ENCODE measurements around the gene PDIA5.
"Not testable (repeated sequence)": the region's sequence is repeated elsewhere in the genome, so short reads cannot be mapped to it uniquely, and the experiment has no call there.

PDIA5 gene

DNA sequence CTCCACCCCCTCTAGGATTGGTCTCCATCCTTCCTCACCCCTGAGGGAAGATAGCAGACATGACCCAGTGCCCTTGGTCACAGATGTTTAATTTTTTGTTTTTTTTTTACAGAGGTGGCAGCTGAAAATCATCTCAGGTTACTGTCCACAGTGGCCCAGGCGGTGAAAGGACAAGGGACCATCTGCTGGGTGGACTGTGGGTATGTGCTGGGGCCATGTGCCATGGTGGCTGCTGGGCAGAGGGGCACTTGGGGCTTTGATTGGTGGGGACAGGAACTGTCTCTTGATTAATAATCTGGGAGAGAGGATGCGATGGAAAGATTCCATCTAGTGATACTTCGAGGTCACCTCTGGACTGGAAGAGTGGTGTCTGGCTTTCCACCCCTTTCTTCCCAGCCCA lies 25.4 kb downstream of the PDIA5 start:
- DNase-seq (ENCODE audit: low read depth in 2 of 2), result no peak

DNA sequence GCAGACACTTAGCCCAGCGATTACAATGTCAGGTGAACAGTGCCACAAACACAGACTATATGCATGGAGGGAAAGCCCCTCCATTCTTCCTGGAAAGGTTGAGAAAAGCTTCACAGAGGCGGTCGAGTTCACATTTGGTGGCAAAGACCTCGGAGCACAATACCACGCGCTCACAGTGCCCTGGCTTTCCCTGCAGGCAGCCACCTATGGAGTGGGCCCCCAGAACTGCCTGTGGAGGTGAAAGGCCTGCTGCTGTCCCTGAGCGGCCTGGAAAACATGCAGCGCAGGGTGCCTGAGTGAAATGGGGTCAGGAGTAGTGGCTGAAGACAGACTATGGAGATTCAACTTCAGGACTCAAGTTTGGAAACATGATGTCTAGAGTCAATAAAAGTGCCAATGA lies 26.9 kb downstream of the PDIA5 start:
- DNase-seq (ENCODE audit: low read depth in 2 of 2), result no peak

DNA sequence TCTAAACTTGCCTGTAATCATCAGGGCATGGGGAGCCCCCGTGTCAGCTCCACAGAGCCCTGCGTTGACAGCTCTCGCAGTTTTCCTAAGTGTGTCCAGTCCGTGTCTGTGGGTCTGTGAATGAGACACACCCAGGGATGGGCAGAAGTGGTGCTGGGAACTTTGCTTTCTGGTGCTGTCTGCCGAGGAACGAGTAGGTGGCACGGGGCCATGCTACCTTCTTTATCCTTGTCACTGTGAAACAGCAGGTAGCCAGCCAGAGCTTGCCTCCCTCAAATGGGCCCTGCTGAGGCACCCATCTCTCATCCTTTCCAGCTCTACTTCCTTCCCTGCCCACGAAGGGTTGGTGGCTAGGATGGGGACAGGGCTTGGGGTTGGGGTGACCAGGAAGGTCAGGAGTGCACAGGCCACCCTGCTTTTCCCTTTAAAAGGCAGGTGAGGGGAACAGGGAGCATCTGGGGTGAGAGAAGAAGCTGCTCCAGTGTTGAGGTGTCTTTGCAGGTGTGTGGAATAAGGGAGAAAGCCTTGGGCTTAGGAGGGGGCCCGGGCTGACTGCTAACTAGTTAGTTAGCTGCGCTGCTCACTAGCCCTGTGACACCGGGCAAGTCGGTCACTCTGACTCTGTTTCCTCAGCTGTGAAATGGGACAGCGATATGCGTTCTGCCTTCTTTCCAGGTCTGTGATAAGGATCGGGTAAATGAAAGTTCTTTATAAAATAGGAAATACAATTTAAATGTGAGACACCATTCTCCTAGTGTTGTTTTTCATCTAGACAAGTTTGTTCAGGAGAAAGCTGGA lies 27.9 kb downstream of the PDIA5 start:
- DNase-seq (ENCODE audit: low read depth in 2 of 2), result no peak

DNA sequence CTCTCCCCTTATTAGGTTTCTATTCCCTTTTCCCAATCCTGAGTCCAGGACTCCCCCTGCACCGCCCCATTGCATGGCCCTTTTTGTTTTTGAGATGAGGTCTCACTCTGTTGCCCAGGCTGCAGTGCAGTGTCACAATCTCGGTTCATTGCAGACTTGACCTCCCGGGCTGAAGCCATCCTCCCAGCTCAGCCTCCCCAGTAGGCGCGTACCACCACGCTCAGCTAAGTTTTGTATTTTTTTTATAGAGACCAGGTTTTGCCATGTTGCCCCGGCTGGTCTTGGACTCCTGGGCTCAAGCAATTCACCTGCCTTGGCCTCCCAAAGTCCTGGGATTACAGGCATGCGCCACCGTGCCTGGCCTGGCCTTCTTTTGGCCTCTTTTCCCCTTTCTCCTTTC lies 29.3 kb downstream of the PDIA5 start:
- no peak for DNase-seq (ENCODE audit: low read depth in 2 of 2)

DNA sequence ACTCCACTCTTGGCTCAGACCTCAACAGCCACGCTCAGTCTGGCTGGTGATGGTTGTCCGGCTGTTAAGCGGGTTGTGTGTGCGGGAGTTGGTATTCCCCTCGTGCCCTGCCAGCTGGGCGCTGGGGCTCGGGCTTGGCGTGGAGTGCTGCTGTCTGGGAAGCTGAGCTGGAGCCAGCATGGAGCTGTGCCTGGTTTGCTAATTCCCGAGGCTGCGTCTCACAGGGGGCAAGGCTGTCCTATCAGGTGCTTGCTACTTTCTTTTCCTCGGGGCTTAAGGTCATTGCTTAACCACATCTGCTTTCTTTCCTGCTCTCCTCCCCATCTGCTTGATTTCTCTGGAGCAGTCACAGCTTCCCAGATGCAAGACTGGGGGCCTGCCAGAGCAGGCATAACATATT lies 29.9 kb downstream of the PDIA5 start:
- DNase-seq (ENCODE audit: low read depth in 2 of 2), result no peak

DNA sequence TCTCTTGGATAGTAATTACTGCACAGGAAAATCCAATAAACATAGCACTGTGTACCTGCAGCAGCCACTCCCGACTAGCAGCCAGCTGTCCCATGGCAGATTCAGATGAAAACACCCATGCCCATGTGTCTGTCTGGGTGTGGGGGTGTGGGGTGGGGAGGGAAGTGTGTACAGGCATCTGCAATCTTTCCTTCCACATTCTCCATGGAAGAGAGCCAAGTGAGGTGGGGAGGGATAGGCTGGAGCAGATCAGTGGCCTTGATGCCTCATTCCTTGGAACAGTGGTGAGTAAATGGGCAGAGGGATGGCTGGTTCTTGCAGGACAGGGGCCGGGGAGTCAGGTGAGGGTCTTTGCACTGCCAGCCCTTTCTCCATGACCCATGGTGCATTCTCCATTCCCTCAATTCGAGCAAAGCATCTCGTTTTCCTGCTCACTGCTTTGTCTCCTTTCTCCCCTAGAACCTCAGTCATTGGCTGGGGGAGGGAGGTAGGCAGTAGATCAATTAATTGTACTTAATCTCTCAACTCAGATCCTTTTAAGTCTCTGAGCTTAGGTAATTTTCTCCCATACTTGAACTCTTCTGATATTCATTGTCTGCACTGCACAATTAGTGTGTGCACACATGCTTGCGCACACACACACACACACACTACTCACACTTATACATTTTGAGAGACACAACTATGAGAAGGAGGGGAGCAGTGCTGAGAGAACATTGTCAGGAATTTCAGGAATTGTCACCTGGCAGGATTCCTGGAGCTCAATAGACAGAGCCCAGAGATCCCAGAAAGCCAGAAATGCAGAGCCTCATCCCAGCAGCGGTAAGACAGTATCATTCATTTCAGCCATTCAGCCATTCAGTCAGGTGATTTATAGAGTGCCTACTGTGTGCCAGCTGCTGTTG lies 31.9 kb downstream of the PDIA5 start:
- no peak for DNase-seq (ENCODE audit: low read depth in 2 of 2)

DNA sequence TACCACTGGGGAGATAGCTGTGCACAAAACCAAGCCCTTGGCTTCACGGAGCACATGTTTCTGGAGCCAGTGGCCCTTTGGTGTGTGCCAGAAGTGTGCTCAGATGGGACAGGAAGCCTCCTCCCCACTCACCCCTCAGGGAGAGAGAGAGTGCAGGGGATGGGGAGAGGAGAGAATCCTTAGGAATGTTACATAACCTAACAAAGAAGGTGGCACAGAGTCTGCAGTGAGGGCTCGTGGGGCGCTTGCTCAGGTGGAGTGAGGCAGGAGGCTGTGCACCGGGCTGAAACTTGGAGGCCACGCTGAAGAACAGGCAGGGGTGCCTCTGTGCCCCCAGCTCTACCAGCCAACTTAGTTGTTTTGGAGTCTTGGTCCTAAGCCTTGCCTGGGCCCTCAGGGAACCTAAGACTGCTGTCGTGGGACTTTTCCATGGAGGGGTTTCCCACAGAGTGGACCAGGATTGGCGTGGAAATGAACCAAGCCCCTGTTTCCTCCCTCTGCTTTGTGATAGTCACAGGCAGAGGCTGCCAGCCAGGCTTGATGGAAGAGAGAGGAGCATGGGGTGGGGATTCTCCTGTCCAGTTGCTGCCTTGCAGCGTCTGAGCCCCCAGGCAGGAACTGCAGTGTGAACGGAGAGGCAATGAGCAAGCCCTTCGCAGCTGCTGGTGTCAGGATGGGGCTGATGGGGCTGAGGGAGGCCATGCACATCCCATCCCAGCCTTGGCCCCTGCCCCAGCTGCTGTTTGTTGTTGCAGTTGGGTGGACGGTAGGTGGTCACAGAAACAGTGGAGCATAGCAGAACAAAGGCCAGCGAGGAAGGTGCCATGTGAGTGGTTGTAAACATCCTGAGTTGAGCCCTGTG lies 32.7 kb downstream of the PDIA5 start:
- DNase-seq (ENCODE audit: low read depth in 2 of 2), result no peak

DNA sequence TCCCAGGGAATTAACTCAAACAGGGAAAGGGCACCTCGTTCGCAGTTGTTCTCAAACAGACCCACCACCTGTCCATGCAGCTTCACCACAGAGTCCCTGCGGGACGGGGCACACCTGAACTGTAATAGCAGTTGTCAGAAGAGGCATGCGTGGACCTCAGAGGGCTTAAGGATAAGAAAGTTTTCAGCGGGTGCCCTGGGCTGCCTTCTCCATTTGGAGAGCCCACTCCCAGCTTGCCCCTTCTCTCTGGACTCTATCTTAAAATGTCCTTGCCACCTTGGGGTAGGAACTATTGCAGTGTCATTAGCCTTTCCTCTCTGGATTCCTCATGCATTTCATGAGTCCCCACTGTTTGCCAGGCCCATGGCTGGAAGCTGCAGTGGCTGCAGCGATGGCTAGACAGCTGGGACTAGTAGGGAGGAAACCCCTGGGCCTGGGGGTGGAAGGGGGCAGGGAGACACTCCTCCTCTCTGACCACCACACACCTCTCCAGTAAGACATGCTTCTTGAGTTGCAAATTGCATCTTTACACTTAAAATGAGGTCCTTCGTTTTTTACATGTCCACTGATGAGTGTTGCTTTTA lies 33.5 kb downstream of the PDIA5 start:
- no peak for DNase-seq (ENCODE audit: low read depth in 2 of 2)

DNA sequence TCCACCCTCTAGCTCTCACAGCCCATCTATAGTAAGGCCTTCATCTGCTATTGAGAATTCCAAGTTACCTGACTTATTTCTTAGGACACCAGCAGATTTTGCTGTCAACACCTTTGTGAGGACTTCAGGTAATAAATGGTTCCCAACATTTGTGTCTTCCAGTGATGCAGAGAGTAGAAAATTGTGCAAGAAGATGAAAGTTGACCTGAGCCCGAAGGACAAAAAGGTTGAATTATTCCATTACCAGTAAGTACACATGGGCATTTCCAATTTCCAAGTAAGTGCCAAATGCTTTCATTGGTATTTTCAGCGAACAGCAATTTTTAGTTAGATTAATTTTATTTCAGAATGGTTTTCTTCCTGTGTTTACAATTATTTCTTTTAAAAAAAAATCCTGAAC lies 35.4 kb downstream of the PDIA5 start:
- no peak for DNase-seq (ENCODE audit: low read depth in 2 of 2)

DNA sequence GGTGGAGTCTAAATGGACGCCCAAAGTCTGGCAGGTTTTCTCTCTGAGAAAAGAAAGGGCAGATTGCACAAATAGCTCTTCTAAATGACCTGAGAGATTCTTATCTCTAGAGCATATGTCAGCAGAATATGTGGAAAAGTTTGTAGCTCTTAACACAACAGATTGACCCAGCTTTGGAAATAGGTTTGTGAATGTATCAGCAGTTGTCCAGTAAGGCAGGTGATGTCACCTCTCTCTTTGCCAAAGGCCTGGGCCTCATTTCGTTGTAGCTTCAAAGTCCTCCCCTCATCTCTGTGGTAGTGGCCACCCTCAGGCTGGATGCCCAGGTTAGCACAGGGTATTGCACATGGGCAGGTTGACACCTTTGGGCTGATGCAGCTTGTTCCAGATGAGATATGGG lies 36.0 kb downstream of the PDIA5 start:
- DNase-seq (ENCODE audit: low read depth in 2 of 2), result no peak

DNA sequence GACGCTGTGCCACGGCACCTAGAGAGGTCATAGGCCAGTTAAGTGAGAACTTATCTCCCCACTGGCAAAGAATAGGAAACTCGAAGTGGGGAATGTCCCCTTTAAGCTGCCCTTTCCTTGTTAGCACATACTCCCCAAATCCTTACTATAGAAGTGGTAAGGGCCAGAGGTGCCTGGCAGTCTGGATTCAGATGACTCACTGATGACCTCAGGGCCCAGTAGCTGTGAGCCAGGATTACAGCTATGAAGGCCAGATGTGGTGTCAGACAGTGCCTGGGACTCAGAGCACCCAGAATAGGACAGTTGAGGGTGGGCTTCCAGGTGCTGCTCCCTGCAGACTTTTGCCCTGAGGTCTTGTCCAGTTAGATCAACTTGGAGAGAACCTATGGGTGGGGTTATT lies 37.7 kb downstream of the PDIA5 start:
- no peak for DNase-seq (ENCODE audit: low read depth in 2 of 2)

DNA sequence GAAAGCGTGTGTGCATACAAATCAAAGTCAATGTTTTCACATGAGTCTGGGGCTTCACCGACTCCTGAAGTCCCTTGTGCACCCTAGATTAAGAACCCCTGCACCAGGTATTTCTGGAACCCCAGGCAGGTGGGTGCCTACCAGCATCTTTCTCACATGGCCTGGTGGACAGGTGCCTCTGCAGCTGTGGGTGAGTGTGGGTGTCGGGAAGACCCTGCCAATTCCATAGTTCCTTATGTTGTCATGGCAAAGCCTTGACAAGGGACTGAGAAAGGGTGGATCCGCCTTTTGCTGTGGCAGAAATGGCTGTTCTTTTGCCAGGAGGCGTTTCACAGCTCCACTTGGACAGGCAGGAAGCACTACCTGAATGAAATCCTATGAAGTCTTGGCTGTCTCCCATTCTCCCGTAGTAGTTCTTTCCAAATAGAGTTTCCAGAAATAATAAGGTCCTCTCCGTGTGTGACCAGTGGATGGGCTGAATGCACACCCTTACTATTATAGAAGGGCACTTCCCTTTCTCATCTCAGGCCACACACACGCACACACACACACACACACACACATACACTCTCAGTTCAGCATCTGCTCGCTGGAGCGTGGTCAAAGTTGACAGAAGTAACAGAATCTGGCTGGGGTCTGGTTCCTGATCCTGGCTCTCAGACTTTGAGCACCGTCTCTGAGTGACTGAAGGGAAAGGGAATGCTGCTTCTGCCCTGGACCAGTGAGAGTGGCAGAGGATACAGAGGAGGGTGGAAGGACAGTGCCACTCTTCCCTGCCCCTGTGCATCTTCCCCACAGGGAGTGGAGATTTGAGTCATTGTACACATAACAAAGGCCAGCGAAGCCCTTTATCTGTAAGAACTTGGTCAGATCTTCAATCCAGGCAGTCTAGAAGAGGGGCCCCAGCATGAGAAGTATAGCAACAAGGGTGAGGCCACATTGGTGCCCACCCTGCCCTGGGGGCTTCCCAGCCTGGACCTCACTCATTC lies 38.7 kb downstream of the PDIA5 start:
- DNase-seq (ENCODE audit: low read depth in 2 of 2), result no peak

DNA sequence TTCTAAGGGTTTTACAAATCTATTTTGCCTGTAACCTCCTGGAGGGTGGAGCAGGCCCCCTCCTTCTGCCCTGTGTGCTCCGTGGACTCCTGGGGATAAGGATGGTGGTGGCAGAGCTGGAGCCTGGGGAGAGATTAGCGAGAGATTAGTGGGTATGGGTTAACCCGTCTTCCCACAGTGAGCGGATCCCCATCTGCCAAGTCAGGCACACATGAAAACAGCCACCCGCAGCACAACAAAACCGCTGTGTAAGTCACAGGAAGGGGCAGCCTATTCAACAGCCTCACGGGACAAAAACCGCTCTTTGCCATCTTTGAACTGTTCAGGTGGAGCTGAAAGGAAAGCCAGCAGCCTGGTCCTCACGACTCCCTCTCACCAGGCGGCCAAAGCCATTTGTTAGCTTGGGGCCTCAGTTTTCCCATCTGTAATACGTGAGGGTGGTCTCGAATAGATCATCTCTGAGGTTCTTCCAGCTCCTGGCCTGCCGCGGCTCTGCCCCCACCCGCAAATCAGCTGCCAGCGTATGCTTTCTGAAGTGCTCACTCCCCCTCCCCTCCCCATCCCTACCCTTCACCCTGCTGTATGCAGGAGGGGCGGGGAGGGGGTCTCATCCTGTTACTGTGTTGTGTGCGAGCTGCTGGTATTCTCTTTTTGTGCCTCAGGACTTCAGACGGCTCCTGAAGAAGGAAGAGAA lies 43.6 kb downstream of the PDIA5 start:
- DNase-seq (ENCODE audit: low read depth in 2 of 2), result no peak

DNA sequence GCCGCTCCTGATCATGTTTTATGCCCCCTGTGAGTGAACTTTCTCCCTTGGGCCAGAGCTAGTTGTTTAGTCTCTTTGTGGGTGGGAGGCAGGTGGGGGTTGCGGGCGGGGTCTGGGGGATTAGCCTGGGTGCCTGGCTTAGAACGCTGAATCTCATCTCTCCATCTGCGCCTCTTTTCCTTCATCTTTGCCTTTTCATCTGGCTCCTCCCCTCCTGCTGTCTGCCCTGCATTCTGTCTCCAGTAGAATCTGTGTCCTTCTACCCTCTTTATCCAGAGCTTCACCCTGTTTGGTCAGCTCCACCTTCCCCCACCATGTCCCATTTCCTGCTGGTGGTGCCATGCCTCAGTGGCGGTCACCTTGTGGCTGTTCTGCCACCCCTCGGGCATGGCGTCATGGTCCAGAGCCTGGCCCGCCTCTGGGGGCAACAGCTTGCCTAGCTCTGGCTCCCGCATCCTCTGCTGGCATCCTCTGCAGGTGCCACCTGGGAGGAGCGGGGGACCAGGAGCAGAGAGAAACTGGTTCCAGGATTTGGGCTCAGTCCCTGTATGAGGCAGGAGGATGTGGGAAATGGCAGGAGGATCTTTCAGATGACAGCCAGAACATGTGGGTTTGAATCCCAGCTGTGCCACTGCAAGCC lies 44.3 kb downstream of the PDIA5 start:
- no peak for DNase-seq (ENCODE audit: low read depth in 2 of 2)

DNA sequence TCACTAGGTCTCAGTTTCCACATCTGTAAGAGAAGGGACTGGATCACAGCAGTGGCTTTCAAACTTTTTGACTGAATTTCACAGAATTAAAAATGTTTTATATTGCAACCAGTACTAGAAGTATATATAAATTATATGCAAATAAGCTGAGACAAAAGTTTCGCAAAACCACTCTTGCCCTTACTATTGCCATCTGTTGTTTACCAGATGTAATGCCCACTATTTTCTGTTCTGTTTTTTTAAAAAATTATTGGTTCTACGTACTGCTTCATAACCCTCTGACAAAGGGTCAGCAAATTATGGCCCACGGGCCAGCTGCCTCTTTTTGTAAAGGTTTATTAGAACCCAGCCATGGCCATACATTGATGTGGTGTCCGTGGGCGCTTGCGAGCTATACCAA lies 44.8 kb downstream of the PDIA5 start:
- DNase-seq (ENCODE audit: low read depth in 2 of 2), result no peak

DNA sequence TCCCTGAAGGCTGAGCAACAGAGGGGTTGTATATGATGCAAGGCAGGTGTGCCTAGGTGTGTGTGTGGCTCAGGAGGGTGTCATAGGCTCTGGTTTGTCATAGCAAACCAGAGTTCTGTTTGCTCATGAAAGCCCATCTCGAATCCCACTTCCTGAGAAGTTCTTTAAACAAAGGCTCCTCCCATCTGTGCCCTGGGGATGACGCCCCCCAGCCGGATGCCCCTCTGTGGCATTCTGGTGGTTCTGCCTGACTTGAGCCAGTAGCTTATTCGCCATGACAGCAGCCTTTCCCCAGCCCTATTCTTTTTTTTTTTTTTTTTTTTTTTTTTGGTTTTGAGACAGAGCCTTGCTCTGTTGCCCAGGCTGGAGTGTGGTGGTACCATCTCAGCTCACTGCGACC lies 45.4 kb downstream of the PDIA5 start:
- no peak for DNase-seq (ENCODE audit: low read depth in 2 of 2)

DNA sequence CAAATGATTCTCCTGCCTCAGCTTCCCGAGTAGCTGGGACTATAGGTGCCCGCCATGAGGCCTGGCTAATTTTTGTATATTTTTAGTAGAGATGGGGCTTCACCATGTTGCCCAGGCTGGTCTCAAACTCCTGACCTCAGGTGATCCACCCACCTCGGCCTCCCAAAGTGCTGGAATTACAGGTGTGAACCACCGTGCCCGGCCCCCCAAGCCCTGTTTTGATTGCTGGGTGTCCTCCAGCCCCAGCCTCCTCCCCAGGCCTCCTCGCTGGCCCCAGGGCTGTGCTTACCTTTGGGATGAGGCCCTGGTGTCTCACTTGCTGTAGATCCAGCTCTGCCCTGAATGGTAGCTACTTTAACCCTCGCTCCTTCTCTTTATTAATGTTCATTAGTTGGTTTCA lies 45.8 kb downstream of the PDIA5 start:
- DNase-seq (ENCODE audit: low read depth in 2 of 2), result not testable (repeated sequence)

DNA sequence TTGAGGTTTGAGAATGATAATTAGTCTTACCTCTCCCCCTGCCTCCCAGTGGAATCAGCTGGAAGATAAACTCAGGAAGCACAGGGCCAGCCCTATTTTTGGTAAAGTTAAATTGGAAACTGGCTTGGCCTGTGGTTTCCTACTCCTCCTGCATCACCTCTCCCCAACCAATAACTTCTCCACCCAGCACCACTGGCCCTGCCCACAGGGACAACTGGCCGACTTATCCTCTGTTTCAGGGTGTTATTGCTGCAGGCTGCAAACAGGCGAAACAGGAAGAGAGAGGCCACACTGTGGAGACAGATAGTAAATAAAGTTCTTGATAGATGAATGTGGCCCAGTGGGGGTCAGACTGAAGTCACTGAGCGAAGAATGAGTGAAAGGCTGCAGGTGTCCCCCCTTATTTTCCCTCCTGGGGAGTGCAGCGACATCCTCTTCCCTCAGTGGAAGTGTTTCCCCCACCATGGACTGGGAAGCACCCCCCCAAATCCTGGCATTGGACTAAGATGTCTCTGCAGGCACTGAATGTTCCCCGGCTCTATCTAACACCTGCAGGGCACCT lies 47.1 kb downstream of the PDIA5 start:
- no peak for DNase-seq (ENCODE audit: low read depth in 2 of 2)

DNA sequence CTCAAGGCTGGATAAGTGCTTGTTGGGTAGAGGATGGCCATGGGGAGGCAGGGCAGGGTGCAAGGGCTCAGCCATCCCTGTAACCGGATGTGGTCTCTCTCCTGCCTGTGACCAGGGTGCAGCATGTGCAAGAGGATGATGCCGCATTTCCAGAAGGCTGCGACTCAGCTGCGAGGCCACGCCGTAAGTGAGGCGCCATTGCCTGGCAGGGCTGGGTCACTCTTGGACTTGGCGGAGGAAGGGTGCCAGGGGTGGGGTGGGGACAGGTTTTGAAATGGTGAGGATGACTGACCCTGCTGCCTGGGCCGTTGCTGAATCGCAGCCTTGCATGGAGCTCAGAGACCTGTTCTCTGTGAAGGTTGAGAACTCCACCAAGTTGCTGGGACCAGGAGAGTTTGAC lies 49.3 kb downstream of the PDIA5 start:
- no peak for DNase-seq (ENCODE audit: low read depth in 2 of 2)

Data from stimulated activated CD4-positive, alpha-beta T cell treated with anti-CD3 and anti-CD28 coated beads, Interleukin-15, amount 100 ng/mL, for 48 hours (primary cell).